Neural cell (in vitro differentiated cells): Measurements from ENCODE around the gene RBMS3. TPM values are rescaled to one million over a fixed set of nuclear protein-coding genes. Genes with fewer than 3 reads are reported as not detected.
"Not testable (repeated sequence)": the region's sequence is repeated elsewhere in the genome, so short reads cannot be mapped to it uniquely, and the experiment has no call there.

Experiments
- H2AFZ ChIP-seq: fragments of 200-600, 300-800 bp; sonication (generic), shearing (Covaris generic); 2 replicates; pipeline ENCODE4 v1.6.0; 2014; ENCODE audit warnings: low read depth, mild to moderate bottlenecking, antibody characterized with exemption, low read length, moderate library complexity
- H3F3A ChIP-seq: fragments of 200-600 bp; shearing (Covaris generic); 2 replicates; pipeline ENCODE4 v1.6.1; 2016; ENCODE audit warnings: mild to moderate bottlenecking, moderate library complexity, mixed read lengths, antibody characterized with exemption, low read length; ENCODE audit not compliant: insufficient read depth, poor library complexity, severe bottlenecking
- H3K27ac ChIP-seq: fragments of 200-600, 300-800 bp; sonication (generic), shearing (Covaris generic); 2 replicates; pipeline ENCODE4 v1.5.1; 2014; ENCODE audit warnings: mild to moderate bottlenecking, low read length, moderate library complexity
- H3K27me3 ChIP-seq: fragments of 300-800, 200-600 bp; sonication (generic), shearing (Covaris generic); 2 replicates; pipeline ENCODE4 v1.6.0; 2014; ENCODE audit warnings: mild to moderate bottlenecking, low read depth, low read length, moderate library complexity; ENCODE audit not compliant: insufficient read depth
- H3K36me3 ChIP-seq: fragments of 300-800, 200-600 bp; sonication (generic), shearing (Covaris generic); 2 replicates; pipeline ENCODE4 v1.5.1; 2014; ENCODE audit warnings: mild to moderate bottlenecking, antibody characterized with exemption, low read length, moderate library complexity; ENCODE audit not compliant: insufficient read depth
- H3K4me2 ChIP-seq: fragments of 300-800, 200-600 bp; sonication (generic), shearing (Covaris generic); 2 replicates; pipeline ENCODE4 v1.6.0; 2014; ENCODE audit warnings: mild to moderate bottlenecking, low read length
- H3K4me3 ChIP-seq: fragments of 300-800, 200-600 bp; sonication (generic), shearing (Covaris generic); 2 replicates; pipeline ENCODE4 v1.5.1; 2014; ENCODE audit warnings: mild to moderate bottlenecking, low read length, moderate library complexity
- H3K79me2 ChIP-seq: fragments of 200-600 bp; shearing (Covaris generic); replicated peaks from 2 replicates; pipeline ENCODE4 v1.6.0; 2014; ENCODE audit warnings: mild to moderate bottlenecking, low read length, moderate library complexity; ENCODE audit not compliant: insufficient read depth
- H3K9ac ChIP-seq: fragments of 300-800, 200-600 bp; sonication (generic), shearing (Covaris generic); 2 replicates; pipeline ENCODE4 v1.6.1; 2016; ENCODE audit warnings: mild to moderate bottlenecking, low read length, mixed read lengths
- H3K9me2 ChIP-seq: fragments of 200-600 bp; shearing (Covaris generic); 2 replicates; pipeline ENCODE4 v1.6.1; 2016; ENCODE audit warnings: mild to moderate bottlenecking, low read length, mixed read lengths; ENCODE audit not compliant: insufficient read depth
- H3K9me3 ChIP-seq: fragments of 200-600, 300-800 bp; sonication (generic), shearing (Covaris generic); 2 replicates; pipeline ENCODE4 v1.6.1; 2016; ENCODE audit warnings: mild to moderate bottlenecking, mixed run types, low read length, moderate library complexity, mixed read lengths
- H4K20me1 ChIP-seq: fragments of 200-600 bp; shearing (Covaris generic); 2 replicates; pipeline ENCODE4 v1.6.1; 2016; ENCODE audit warnings: mild to moderate bottlenecking, mixed run types; ENCODE audit not compliant: insufficient read depth
- EP300 ChIP-seq: fragments of 450-650 bp; conservative IDR thresholded peaks from 2 replicates; pipeline ENCODE4 v1.6.1; 2014; ENCODE audit warnings: antibody characterized with exemption, mild to moderate bottlenecking, moderate library complexity; ENCODE audit not compliant: poor library complexity, severe bottlenecking
- EZH2 ChIP-seq: fragments of 200-600, 300-800 bp; shearing (Covaris generic), sonication (generic); IDR thresholded peaks from 2 replicates; pipeline ENCODE4 v1.6.1; 2014; ENCODE audit warnings: antibody characterized with exemption, low read length, borderline replicate concordance, mild to moderate bottlenecking; ENCODE audit not compliant: insufficient read depth, poor library complexity, severe bottlenecking
- MXI1 ChIP-seq: fragments of 450-650 bp; conservative IDR thresholded peaks from 2 replicates; pipeline ENCODE4 v1.6.1; 2014; ENCODE audit warnings: antibody characterized with exemption, mild to moderate bottlenecking; ENCODE audit not compliant: poor library complexity, severe bottlenecking
- POLR2AphosphoS5 ChIP-seq: IDR thresholded peaks from 2 replicates; pipeline ENCODE4 v1.6.1; 2012
- RAD21 ChIP-seq: fragments of 450-650 bp; conservative IDR thresholded peaks from 2 replicates; pipeline ENCODE4 v1.6.1; 2014; ENCODE audit warnings: antibody characterized with exemption, mild to moderate bottlenecking, moderate library complexity
- REST ChIP-seq: IDR thresholded peaks from 2 replicates; pipeline ENCODE4 v1.6.1; 2012; ENCODE audit warnings: borderline replicate concordance
- SMC3 ChIP-seq: fragments of 450-650 bp; conservative IDR thresholded peaks from 2 replicates; pipeline ENCODE4 v1.6.1; 2014; ENCODE audit warnings: antibody characterized with exemption, mild to moderate bottlenecking, moderate library complexity; ENCODE audit not compliant: poor library complexity
- TAF1 ChIP-seq: IDR thresholded peaks from 2 replicates; pipeline ENCODE4 v1.6.1; 2012; ENCODE audit warnings: low read depth
- polyA plus RNA-seq: library from polyadenylated mRNA; depleted of rRNA; stranded (reverse); fragments of >200 nt; gene quantifications from 2 replicates; pipeline ENCODE4 v1.2.3, GENCODE V29; 2014
- TF ChIP-seq, protein P1 (sequence below): fragments of 450-650 bp; IDR thresholded peaks from 2 replicates; pipeline ENCODE4 v1.5.1; 2014; ENCODE audit warnings: antibody characterized with exemption, mild to moderate bottlenecking, moderate library complexity; ENCODE audit not compliant: poor library complexity, severe bottlenecking

The RBMS3 gene
- polyA plus RNA-seq, 1 donor from 2014 or later: 0.53 TPM

DNA sequence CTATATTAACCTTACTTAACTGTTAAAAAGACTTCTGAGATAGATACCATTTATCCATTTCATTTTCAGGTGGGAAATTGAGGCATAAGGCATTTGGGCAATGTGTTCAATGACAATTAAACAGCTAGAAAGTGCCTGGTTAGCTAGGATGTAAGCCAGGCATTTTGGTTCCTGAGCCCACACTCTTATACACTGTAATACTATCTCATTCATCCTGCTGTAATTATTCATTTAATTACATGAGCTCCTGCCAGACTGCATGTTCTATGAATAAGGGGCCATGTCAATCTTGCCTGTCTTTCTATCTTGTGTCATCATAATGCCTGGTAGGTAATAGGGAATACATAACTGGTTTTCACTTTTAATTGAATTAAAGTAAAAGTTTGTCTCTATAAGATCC lies 74.0 kb downstream of the RBMS3 start:
- Histone ChIP-seq H4K20me1 (no peaks in the 10 kb centered on the region), H3K36me3 (no peaks in the 10 kb centered on the region), H2AFZ (no peak overlapping the region), H3K79me2 (no peaks in the 10 kb centered on the region), H3K9ac (no peak overlapping the region), H3K27me3 (no peaks in the 10 kb centered on the region), H3F3A (no peaks in the 10 kb centered on the region), H3K9me2 (no peaks in the 10 kb centered on the region), H3K4me3 (no peak overlapping the region), H3K4me2 (no peak overlapping the region), H3K27ac (no peak overlapping the region), H3K9me3 (no peaks in the 10 kb centered on the region)
- no peak for TF ChIP-seq POLR2AphosphoS5
- TF ChIP-seq TAF1: no peak
- no peak for TF ChIP-seq RAD21

GRCh38 chr3:29356062-29356461 lies 75.2 kb downstream of the RBMS3 start:
- no peaks in the 10 kb centered on the region for H3K36me3 ChIP-seq
- H3K9me3 ChIP-seq: no peaks in the 10 kb centered on the region
- TF ChIP-seq, protein P1, sequence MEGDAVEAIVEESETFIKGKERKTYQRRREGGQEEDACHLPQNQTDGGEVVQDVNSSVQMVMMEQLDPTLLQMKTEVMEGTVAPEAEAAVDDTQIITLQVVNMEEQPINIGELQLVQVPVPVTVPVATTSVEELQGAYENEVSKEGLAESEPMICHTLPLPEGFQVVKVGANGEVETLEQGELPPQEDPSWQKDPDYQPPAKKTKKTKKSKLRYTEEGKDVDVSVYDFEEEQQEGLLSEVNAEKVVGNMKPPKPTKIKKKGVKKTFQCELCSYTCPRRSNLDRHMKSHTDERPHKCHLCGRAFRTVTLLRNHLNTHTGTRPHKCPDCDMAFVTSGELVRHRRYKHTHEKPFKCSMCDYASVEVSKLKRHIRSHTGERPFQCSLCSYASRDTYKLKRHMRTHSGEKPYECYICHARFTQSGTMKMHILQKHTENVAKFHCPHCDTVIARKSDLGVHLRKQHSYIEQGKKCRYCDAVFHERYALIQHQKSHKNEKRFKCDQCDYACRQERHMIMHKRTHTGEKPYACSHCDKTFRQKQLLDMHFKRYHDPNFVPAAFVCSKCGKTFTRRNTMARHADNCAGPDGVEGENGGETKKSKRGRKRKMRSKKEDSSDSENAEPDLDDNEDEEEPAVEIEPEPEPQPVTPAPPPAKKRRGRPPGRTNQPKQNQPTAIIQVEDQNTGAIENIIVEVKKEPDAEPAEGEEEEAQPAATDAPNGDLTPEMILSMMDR: no peak
- no peak for TF ChIP-seq RAD21
- no peak for TF ChIP-seq EZH2
- TF ChIP-seq MXI1: no peak
- TF ChIP-seq POLR2AphosphoS5: no peak
- TF ChIP-seq SMC3: no peak
- TF ChIP-seq EP300: no peak
- no peak for TF ChIP-seq TAF1
- no peak for TF ChIP-seq REST
- H3K27ac ChIP-seq: no peak overlapping the region
- no peaks in the 10 kb centered on the region for H3K79me2 ChIP-seq
- H4K20me1 ChIP-seq: no peaks in the 10 kb centered on the region
- H3K9ac ChIP-seq: no peak overlapping the region
- no peak overlapping the region for H3K4me3 ChIP-seq
- no peak overlapping the region for H3K4me2 ChIP-seq
- no peaks in the 10 kb centered on the region for H3F3A ChIP-seq
- no peaks in the 10 kb centered on the region for H3K9me2 ChIP-seq
- H2AFZ ChIP-seq: no peak overlapping the region
- H3K27me3 ChIP-seq: no peaks in the 10 kb centered on the region

GRCh38 chr3:29360289-29360688 lies 79.4 kb downstream of the RBMS3 start:
- not testable (repeated sequence) for H3K4me3 ChIP-seq, H3K79me2 ChIP-seq

More at GRCh38 chr3:29360289-29360688, 79.4 kb downstream of the RBMS3 start:
- H3K27ac ChIP-seq, H2AFZ ChIP-seq, H4K20me1 ChIP-seq, H3K9me2 ChIP-seq, H3F3A ChIP-seq, H3K9me3 ChIP-seq, H3K36me3 ChIP-seq, H3K4me2 ChIP-seq, H3K9ac ChIP-seq, H3K27me3 ChIP-seq: not testable (repeated sequence)
